Measurements from ENCODE around the gene SH3TC1.

DNA sequence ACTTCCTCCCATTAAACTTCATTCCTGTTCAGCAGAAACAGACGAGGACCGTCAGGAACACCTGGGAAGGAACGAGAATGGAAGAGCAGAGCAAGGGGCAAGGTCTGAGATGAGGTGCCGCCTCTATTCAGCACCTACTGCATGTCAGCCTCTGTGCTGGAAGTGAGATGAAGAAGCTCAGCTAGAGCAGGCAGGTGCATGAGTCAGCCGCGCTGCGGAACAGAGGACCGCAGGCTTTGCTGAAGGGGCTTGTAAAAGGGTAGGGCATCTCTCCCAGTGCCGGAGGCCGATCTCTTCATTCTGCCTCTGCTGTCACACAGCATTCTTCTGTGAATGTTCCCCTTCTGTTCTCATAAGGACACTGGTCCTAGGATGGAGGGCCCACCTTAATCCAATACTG lies 34.4 kb upstream of the SH3TC1 start:
- TF ChIP-seq CTCF (IDR thresholded peaks at IDR 0.05; ENCODE audit: low read length) (no peak), EZH2 (IDR thresholded peaks at IDR 0.05; ENCODE audit: borderline replicate concordance, low read length) (no peak)
